ENCODE data around the gene HMGB4. TPM values are rescaled to one million over a fixed set of nuclear protein-coding genes. Genes with fewer than 3 reads are reported as not detected.

HMGB4 gene
- total and polyA plus RNA-seq, 9 of the 15 experiments (the other 6 are each of a cell fraction or from before 2014, with no cell fraction given), result not detected

- no peak for TF ChIP-seq ZBTB43 (CRISPR knock-in tag; IDR thresholded peaks at IDR 0.05)
- TF ChIP-seq ZNF75A (CRISPR knock-in tag; IDR thresholded peaks at IDR 0.05), result no peak
- no peak for TF ChIP-seq SIX5 (IDR thresholded peaks at IDR 0.05; ENCODE audit: borderline replicate concordance in 1 of 2, insufficient read depth in 1 of 2, low read depth in 1 of 2, low read length in 2 of 2)
These were observed 37.2 kb upstream of the HMGB4 start (continued) for GRCh38 chr1:33826711-33827110.

DNA sequence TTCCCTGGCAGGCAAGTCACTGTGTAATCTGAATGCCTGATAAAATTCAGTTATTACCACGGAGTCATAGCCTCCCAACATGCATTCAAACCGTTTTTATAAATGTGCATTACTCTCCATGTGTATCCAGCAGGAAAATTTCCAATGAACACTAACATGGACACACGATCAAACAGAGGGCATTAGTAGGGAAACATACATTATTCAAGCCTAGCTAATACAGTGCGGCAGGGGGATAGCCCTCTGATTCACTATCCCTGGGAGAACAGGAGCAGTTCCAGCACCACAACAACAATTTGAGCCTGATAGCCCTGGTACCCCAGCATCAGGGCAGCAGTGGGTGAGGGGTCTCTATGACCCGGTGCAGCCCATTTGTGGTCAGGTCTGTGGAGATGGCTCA, 35.8 kb upstream of the HMGB4 start:
- H3K36me3 ChIP-seq (ENCODE audit: control insufficient read depth, insufficient read depth, low read length), result no peaks in the 10 kb centered on the region
- 0% methylated on average over 5 of the region's 5 CpGs for WGBS (ENCODE audit: insufficient coverage, low coverage, missing lambda C conversion rate)
- no peak overlapping the region for H3K27ac ChIP-seq (ENCODE audit: extremely low read depth, low read depth, low read length)
- H3K9me1 ChIP-seq (ENCODE audit: control insufficient read depth, insufficient read depth, low read length), result no peaks in the 10 kb centered on the region
- H3K79me2 ChIP-seq (ENCODE audit: control insufficient read depth, insufficient read depth, low read length), result no peaks in the 10 kb centered on the region
- FAIRE-seq (no peak), ATAC-seq (no peak), DNase-seq (ENCODE audit: extremely low read depth in 1 of 4, low spot score in 3 of 4) (no peak)
- no peaks in the 10 kb centered on the region; the same call in 1 of the 2 replicates for H3K9me3 ChIP-seq (replicated peaks; ENCODE audit: control insufficient read depth, insufficient read depth, low read depth, low read length)
- intact Hi-C loops (cut with micrococcal nuclease) (no loop called here), in situ Hi-C loops (cut with MboI) (no loop called here)
- H4K20me1 ChIP-seq (replicated peaks; ENCODE audit: control insufficient read depth, insufficient read depth, low read length), result no peaks in the 10 kb centered on the region; the same call in 1 of the 2 replicates
- H3K4me1 ChIP-seq (replicated peaks in 1 of 2; ENCODE audit: control insufficient read depth in 2 of 2, insufficient read depth in 2 of 2, low read length in 2 of 2), result no peaks in the 10 kb centered on the region
- POLR2A ChIA-PET, result no interaction called here
- TF ChIP-seq PCBP1 (IDR thresholded peaks at IDR 0.05; ENCODE audit: low read depth, low read length, poor library complexity, severe bottlenecking) (no peak), ETV6 (IDR thresholded peaks at IDR 0.05; ENCODE audit: borderline replicate concordance in 1 of 2, low read depth in 2 of 2, low read length in 1 of 2) (no peak), ETV6 (CRISPR knock-in tag; IDR thresholded peaks at IDR 0.05; ENCODE audit: borderline replicate concordance) (no peak), SRSF9 (IDR thresholded peaks at IDR 0.05; ENCODE audit: borderline replicate concordance, low read depth, low read length) (no peak), SMAD1 (IDR thresholded peaks at IDR 0.05; ENCODE audit: low read depth, low read length, partially characterized antibody) (no peak), ELK3 (CRISPR knock-in tag; IDR thresholded peaks at IDR 0.05) (no peak)
- no TSS peak for BruUV-seq (replicated peaks)
- no peak overlapping the region for H3K4me3 ChIP-seq
- CTCF ChIA-PET (ENCODE audit: low intra/inter-chr PET ratio), result no interaction called here
- no peak overlapping the region for H3K4me2 ChIP-seq (ENCODE audit: insufficient read depth, low read length)
- H3K9ac ChIP-seq (ENCODE audit: insufficient read depth in 1 of 2, low read depth in 2 of 2, low read length in 2 of 2), result no peak overlapping the region
- no peaks in the 10 kb centered on the region for H3K27me3 ChIP-seq (ENCODE audit: control insufficient read depth in 2 of 2, insufficient read depth in 2 of 2, low read length in 2 of 2)
- no peak overlapping the region for H2AFZ ChIP-seq (ENCODE audit: low read depth, low read length)

Data from K562 (cell line).